Bone marrow (tissue), 2 donors: ENCODE data around the gene DLK2.

Experiments used
- DNase-seq, 2 donors: peaks; one replicate each; lab custom pipeline; 2025; lab: John Stamatoyannopoulos, UW

Gene DLK2

DNA sequence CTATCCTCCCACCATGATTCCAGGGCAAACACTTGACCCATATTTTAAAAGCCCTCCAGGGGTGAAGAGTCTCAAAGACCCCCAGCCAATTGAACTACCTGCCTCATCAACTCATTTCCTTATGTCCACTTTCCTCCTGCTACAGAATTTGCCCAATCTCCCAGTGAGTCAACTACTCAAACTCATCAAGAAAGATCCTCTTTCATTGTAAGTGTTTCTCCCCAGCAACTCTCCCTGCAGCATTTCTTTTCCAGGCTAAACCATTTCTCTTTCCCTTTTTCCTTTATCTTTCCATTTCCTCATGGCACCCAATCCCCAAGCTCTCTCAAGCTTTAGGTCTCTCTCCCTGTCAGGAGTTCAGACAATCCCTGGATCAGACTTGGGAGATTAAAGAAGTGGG is 1.5 kb downstream of the DLK2 start:
- DNase-seq: no peak

DNA sequence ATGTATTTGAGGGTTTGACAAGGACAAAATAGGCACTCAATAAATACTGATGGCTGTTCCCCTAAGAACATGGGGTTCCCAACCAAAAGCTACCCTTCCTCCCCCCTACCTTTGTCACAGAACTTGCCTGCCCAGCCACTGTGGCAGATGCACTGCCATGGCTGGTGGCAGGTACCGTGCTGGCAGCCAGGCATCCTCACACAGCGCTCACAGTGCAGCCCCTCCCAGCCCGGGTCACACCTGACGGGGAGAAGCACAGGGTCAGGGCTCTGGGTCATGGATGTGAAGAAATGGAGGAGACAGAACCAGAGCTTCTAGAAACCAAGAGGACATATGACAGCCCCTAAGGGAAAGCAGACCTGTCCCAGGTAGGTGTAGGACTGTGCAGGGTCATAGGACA is 2.5 kb downstream of the DLK2 start:
- no peak for DNase-seq

DNA sequence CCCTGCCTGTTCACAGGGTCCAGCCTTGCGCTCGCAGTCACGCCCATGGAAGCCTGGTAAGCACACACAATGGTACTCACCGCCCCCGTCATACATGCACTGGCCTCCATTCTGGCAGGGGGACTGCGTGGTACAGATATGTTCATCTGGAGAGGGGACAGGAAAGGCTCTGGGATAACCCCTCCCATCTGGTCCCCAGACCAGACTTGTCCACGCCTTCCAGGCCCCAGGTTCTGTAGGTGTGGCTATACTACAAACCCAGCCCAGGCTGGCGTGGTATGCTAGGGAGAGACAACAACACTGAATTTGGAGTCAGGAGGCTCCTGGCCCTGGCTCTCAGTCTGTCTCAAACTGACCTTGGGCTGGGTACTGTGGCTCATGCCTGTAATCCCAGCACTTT is 3.4 kb downstream of the DLK2 start:
- no peak for DNase-seq

DNA sequence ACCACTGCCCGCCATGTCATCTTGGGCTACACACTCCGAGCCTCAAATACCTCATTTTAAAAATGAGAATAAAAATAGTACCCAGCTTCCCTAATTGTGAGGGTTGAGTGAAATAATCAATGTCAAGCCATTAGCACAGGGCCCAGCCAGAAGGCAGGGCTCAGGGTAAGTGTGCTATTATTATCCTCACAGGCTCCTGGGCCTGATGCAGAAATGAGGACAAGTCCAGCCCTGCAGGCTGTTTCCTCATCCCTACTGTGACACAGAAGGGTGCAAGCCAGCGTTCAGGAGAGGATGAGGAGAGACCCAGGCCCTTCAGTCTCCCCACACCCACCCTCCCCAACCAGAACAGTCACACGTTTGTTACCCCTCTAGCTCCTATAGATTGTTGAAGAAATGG is 4.0 kb downstream of the DLK2 start:
- DNase-seq: no peak

DNA sequence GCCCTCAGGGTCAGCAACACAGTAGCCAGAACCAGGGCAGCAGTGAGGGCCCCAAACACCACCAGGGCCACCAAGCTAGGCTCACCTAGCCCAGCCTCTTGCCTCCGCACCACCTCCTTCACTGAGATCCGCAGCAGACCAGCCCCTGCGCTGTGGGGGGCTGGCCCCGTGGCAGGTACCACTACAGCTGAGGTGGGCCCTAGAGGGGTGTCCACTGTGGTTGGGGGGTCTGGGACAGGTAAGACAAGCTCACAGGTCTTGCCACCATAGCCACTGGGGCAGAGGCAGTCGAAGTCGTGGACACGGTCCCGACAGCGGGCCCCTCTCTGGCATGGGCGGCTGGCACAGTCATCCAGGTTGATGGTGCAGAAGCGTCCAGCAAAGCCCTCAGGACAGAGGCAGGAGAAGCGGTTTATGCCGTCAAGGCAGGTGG is 4.6 kb downstream of the DLK2 start:
- no peak for DNase-seq

DNA sequence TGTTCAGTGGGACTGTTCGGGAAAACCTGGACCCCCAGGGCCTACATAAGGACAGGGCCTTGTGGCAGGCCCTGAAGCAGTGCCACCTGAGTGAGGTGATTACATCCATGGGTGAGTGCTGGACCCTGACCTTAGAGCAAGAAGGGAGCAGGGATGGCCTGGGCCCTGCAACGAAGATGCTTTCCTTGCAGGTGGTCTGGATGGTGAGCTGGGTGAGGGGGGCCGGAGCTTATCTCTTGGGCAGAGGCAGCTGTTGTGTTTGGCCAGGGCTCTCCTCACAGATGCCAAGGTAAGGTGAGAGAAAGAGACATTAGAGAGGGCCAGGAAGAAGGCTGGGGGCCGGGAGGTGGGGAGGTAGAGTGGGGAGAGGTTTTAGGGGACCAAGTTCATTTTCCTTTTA is 6.4 kb downstream of the DLK2 start:
- DNase-seq: no peak

DNA sequence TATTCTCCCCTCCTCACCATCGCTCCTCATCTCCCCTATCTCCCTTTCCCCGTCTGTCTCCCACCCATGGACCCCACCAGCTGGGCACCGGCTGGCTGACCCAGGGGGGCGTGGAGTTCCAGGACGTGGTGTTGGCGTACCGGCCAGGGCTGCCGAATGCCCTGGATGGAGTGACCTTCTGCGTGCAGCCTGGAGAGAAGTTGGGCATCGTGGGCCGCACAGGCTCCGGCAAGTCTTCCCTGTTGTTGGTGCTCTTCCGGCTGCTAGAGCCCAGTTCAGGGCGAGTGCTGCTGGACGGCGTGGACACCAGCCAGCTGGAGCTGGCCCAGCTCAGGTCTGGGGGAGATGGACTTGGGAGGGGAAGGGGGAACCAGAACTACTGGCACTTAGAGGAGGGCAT is 7.7 kb downstream of the DLK2 start:
- DNase-seq: no peak

DNA sequence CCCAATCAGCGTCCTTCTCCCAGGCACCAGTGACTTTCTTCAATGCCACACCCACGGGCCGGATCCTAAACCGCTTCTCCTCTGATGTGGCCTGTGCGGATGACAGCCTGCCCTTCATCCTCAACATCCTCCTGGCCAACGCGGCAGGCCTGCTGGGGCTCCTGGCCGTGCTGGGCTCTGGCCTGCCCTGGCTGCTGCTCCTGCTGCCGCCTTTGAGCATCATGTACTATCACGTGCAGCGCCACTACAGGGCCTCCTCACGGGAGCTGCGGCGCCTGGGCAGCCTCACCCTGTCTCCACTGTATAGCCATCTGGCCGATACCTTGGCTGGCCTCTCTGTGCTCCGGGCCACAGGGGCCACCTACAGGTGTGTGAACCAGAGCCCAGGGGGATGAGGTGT is 9.8 kb downstream of the DLK2 start:
- no peak for DNase-seq

DNA sequence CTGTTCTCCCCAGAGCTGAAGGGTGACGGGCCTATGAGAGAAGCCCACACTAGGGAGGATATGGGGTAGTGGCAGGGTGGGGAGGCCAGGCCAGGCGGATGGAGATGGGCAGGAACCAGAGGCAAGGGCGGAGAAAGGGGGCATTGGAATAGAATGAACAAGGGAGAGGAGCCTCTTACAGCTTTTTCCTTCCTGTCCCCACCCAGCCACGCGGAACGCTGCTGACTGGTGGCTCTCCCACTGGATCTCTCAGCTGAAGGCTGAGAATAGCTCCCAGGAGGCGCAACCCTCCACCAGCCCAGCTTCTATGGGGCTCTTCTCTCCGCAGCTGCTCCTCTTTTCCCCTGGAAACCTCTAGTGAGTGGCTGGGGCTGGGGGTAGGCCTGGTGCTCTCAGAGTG is 10.8 kb downstream of the DLK2 start:
- no peak for DNase-seq

DNA sequence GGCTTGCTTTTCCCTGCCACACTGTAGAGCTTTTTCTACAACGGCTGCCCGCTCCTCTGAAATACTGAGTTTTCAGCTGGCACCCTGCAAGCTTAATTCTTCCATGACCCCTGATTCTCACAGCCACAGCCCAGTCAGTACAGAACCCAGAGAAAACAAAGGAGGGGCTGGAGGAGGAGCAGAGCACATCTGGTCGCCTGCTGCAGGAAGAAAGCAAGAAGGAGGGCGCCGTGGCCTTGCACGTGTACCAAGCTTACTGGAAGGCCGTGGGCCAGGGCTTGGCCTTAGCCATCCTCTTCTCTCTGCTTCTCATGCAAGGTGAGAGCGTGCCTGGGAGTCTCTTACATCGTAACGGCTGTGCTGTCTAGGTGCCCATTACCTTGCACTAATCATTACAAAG is 11.3 kb downstream of the DLK2 start:
- no peak for DNase-seq

DNA sequence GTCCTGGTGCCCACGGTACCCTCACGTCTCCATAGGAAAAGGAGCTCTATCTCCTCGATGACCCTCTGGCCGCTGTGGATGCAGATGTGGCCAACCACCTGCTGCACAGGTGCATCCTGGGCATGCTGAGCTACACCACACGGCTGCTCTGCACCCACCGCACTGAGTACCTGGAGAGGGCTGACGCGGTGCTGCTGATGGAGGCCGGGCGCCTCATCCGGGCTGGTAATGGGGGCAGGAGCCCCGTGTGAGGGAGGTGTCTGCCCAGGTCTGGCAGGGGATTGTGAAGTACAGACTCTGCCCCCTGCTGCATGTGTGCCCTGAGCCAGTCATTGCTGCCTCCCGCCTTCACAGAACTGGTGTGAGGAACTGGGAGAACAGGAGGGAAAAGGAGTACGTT is 12.4 kb downstream of the DLK2 start:
- no peak for DNase-seq

DNA sequence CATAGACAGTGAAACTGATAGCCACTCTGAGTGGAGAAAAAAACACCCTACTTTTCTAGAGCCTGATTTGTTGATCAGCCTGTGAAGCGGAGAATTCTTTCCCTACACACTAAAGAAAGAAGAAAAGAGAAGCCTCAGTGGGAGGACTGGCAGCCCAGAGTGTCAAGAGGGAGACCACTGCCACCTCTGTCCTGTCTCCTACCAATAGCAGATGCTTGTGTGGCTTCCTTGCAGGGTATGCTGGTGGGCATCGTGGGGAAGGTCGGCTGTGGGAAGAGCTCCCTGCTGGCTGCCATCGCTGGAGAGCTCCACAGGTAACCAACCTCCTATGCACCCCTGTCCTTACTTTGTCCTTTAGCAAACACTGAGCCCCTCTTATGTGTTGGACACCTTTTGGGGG is 17.6 kb downstream of the DLK2 start:
- no peak for DNase-seq

DNA sequence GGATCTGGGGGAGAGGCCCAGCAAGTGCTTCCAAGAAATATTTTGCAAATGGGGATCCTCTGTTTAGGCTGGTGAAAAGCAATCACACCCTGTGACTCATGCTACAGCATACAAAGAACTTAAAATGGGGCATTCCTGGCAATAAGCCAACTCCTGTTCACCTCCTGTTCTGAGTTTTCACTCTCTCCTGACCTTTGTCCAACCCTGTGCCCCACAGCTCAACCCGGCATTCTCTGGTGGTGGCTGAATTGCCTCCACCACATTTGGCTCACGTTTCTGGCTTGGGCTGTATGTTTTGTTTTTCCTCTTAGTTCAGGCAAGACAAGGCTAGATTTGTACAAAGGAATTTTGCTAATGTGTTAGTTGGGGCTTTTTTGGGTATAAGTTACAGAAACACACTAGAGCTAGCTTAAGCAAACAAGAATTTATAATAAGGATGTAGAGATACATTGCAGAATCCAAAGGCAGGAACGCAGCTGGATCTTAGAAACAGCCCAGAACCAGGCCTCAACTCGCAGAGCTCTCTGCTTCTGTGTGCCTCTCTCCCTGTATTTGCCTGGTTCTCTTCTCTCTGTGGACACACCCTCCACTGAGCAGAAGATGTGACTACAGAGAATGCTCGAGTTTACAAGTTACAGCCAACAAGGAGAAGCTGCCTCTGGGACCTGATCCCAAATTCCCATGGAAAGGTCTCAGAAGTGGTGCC is 18.6 kb downstream of the DLK2 start:
- no peak for DNase-seq

DNA sequence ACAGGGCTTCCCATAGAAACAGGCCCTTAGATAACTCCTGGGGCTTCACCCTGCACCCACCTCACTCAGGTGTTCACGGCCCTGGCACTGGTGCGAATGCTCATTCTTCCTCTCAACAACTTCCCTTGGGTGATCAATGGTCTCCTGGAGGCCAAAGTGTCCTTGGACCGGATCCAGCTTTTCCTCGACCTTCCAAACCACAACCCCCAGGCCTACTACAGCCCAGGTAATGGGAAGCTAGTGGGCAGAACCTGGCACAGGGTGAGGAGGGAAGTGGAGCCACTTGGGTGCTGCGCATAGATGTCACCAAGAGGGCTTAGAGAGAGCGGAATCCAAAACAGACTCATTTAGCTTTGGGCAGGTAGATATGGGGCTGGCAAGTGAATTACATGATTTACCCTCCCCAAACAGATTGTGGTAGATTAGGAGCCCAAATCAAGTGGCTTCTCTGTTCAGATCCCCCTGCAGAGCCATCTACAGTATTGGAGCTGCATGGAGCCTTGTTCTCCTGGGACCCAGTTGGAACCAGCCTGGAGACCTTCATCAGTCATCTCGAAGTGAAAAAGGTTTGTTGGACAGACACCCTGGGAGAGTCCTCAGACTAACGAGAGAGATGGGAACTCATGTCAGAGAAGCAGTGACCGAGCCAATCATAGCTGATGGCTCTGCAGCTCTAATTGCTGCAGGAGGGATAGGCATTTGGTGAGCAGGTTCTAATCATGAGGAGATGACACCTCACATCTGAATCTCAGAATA is 19.5 kb downstream of the DLK2 start:
- no peak for DNase-seq

DNA sequence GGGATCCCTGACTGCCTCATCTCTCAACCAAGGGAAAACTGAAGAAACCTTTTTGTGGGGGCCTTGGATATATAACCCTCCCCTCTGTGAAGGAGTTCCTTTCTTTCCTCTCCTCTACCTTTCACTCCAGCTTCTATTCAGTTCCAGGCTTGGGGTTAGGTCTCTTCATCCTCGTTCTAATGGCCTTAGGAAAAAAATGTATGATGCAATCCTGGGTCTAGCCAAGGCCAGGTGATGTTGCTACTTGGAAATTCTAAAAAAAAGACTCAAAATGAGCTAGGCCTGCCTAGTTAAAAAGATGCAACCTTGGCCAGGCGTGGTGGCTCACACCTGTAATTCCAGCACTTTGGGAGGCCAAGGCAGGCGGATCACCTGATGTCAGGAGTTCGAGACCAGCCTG is 20.4 kb downstream of the DLK2 start:
- no peak for DNase-seq

DNA sequence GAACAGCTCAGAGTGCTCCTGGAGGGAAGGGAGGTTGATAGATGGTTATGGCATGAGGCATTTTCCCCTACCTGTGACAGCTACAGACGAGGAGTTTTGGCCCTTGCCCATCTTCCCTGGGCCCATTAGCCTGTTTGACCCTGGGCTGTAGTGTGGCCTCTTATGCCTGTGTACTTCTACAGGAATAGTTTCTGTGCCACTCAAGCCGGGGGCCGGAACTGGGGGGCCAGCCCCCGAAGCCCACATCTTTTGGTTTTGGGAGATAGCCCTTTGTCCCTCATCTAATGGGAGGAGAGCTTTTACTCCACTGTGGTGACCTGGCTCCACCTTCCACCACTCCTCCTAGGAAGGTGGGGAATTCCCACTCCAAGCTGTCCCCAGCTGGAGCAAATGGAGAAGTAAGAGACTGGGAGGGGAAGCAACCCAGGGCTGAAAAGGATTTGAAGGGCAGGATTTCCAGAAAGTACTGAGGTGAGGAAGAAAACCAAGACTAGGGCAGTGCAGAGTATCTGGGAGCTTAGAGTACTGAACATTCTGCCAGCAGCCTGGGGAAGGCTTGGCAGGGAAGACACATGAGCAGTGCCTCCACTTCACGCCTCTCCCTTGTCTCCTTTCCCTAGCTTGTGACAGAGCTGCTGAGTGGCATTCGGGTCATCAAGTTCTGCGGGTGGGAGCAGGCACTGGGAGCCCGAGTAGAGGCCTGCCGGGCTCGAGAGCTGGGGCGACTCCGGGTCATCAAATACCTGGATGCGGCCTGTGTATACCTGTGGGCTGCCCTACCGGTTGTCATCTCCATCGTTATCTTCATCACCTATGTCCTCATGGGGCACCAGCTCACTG is 21.1 kb downstream of the DLK2 start:
- DNase-seq: no peak

DNA sequence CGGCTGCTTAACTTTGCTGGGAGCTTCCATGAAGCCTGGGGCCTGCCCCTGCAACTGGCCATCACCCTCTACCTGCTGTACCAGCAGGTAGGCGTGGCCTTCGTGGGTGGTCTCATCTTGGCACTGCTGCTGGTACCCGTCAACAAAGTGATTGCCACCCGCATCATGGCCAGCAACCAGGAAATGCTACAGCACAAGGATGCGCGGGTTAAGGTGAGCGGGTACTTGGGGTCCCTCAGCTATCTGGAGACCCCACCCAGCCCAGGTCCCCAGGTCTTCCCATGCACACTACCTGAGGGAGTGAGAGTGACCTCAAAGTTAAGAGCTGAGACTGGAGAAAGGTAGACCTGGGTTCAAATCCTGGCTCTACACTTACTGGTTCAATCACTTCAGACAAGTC is 22.2 kb downstream of the DLK2 start:
- DNase-seq: no peak

DNA sequence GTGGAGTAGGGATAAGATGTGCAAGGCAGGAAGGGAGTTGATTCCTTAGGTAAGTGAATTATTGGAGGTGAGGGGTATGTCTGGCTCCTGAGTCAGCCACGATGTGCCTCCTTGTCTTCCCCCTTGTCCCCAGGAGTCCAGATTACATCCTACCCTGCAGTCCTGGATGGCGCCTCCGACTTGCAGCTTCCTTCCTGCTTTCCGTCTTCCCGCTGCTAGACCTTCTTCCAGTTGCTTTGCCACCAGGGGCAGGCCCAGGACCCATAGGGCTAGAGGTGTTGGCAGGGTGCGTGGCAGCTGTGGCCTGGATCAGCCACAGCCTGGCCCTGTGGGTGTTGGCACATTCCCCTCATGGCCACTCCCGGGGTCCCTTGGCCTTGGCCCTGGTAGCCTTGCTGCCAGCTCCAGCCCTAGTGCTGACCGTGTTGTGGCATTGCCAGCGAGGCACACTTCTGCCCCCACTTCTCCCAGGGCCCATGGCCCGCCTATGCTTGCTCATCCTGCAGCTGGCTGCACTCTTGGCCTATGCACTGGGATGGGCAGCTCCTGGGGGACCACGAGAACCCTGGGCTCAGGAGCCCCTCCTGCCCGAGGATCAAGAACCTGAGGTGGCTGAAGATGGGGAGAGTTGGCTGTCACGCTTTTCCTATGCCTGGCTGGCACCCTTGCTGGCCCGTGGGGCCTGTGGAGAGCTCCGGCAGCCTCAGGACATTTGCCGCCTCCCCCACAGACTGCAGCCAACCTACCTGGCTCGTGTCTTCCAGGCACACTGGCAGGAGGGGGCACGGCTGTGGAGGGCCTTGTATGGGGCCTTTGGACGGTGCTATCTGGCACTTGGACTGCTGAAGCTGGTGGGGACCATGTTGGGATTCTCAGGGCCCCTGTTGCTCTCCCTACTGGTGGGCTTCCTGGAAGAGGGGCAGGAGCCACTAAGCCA is 23.1 kb downstream of the DLK2 start:
- DNase-seq: no peak

DNA sequence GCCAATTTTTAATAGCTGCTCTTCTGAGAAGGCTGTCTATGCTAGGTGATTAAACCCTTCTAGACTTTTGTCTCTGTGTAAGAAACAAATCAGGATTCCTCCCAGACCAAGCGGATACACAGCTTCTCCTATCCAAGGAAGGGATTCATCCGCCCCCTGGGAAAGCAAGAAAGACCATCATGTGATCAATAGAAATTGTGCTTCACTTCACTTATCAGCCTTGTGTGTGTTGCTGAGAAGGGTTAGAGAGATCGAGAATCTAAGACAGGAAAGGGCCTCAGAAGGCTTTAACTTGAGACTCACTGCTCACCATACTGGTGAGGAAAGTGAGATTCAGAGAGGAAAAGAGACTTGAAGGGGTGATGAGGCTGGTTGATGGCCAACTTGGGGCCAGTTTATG is 26.5 kb downstream of the DLK2 start:
- DNase-seq: no peak

DNA sequence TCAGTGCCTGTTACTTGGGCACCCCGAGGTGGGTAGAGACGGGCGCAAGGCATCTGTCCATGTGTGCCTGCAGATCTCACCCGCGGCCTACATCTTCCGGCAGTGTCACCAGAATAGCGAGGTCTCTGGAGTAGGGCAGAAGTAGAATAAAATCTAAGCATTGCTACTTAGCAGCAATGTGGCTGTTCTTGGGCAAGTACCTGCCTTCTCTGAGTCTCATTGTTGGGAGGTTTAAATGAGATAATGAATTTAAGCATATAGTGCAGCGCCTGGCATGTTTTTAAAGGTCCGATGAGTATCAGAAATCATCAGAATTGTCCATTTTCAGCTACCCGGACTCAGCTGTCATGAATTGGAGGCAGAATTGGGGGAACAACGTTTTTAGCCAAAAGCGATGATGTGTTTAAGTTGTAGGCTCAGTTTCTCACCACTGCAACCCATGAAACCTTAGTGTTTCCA is 27.2 kb downstream of the DLK2 start:
- DNase-seq: no peak

DNA sequence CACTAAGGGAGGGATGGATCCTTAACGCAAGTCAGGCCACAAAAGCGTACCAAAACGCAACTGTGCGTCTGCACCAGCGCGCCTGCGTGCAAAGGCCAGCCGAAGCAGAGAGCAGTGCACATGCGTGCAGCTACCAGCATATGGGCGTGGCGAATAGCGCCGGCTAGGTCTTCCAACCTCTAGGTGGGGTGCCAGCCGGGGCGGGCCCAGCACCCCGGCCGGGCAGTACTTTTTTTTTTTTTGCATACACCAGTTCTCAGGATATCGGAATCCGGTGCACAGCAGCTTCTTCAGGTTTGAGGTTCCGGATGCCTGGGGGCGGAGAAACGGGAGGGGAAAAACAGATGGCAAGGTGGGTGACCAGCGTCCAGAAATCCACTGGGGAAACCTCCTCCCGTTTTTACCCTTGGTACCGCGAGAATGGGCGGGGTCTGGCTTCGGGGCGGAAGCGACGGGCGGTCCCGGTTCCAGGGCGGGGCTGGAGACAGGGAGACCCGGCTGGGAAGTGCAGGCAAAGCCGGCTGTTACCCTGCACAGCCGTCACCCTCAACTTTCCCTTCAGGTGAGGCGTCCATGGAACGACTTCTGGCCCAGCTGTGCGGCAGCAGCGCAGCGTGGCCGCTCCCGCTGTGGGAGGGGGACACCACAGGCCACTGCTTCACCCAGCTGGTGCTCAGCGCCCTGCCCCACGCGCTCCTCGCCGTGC is 27.8 kb downstream of the DLK2 start, which contains the start of gene ABCC10:
TSS of gene ABCC10 (plus strand) at position 136 of the 706 bp plus-strand sequence. CDS start at position 574, 438 bp downstream.
- DNase-seq: peak; percentile 92 to 98
